GM12878 (cell line): ENCODE measurements around the gene DNAH1. TPM values are rescaled to one million over a fixed set of nuclear protein-coding genes. Genes with fewer than 3 reads are reported as not detected.

Experiments
- ATAC-seq: fragments of 200-7000 bp; cut with Tn5 transposase; 3 replicates; pipeline ENCODE4 v1.9.1; 2020; ENCODE audit warnings: mild to moderate bottlenecking, moderate library complexity
- BruUV-seq: library from RNA; stranded (reverse); fragments of 400-500 nt; replicated peaks from 2 replicates; lab custom pipeline; 2021; lab: Mats Ljungman, UMichigan
- CTCF ChIA-PET: fragments of 300-600 bp; sonication (Branson Sonifier 250); formaldehyde crosslinking; extraction: SDS; loops from one replicate; lab custom pipeline; 2021; ENCODE audit warnings: inconsistent platforms; lab: Yijun Ruan, JAX
- POLR2A ChIA-PET: fragments of 350-600 bp; formaldehyde crosslinking; extraction: SDS; loops from one replicate; lab custom pipeline; 2021; ENCODE audit warnings: inconsistent platforms; lab: Charles Lee
- RAD21 ChIA-PET: fragments of 300-600 bp; sonication (Branson Sonifier 250); formaldehyde crosslinking; loops from one replicate; lab custom pipeline; 2023; ENCODE audit warnings: antibody characterized with exemption; ENCODE audit not compliant: unreplicated experiment; lab: Charles Lee
- SMC1A ChIA-PET: fragments of 300-600 bp; sonication (Branson Sonifier 250); formaldehyde crosslinking; loops from one replicate; lab custom pipeline; 2023; ENCODE audit not compliant: unreplicated experiment, uncharacterized antibody; lab: Charles Lee
- DNase-seq: peaks from one replicate; pipeline ENCODE4 v3.0.0-alpha.2; 2011; ENCODE audit warnings: low read depth, low spot score
- FAIRE-seq: peaks from 3 replicates; lab custom pipeline; 2011; peaks lifted over from hg19 to GRCh38; lab: Jason Lieb, UNC
- H2AFZ ChIP-seq: 2 replicates; pipeline ENCODE4 v1.6.0; 2011; ENCODE audit warnings: low read depth, low read length, control low read depth; ENCODE audit not compliant: control insufficient read depth
- H3K27ac ChIP-seq: 2 replicates; pipeline ENCODE4 v1.5.1; 2011; ENCODE audit warnings: control low read depth; ENCODE audit not compliant: control insufficient read depth, insufficient read depth
- H3K27me3 ChIP-seq, 2 experiments: replicated peaks in 1 of 2; 2 replicates each; pipeline versions ENCODE4 v1.6.0 to v1.6.1; 2011; ENCODE audit warnings: low read length in 1 of 2; ENCODE audit not compliant: control insufficient read depth in 2 of 2, insufficient read depth in 2 of 2
- H3K36me3 ChIP-seq, 2 experiments: 2 replicates each; pipeline ENCODE4 v1.5.1; 2011; ENCODE audit warnings: low read length in 1 of 2; ENCODE audit not compliant: control insufficient read depth in 2 of 2, insufficient read depth in 2 of 2
- H3K4me1 ChIP-seq: 2 replicates; pipeline ENCODE4 v1.6.1; 2011; ENCODE audit warnings: mild to moderate bottlenecking, low read length, moderate library complexity, mixed read lengths; ENCODE audit not compliant: control insufficient read depth, insufficient read depth
- H3K4me2 ChIP-seq: 2 replicates; pipeline ENCODE4 v1.6.0; 2011; ENCODE audit warnings: control low read depth; ENCODE audit not compliant: control insufficient read depth, insufficient read depth
- H3K4me3 ChIP-seq: fragments of 200-600 bp; sonication (generic); 2 replicates; pipeline ENCODE4 v1.5.1; 2016
- H3K79me2 ChIP-seq: 2 replicates; pipeline ENCODE4 v1.6.0; 2011; ENCODE audit warnings: low read length; ENCODE audit not compliant: control insufficient read depth, insufficient read depth
- H3K9ac ChIP-seq: 2 replicates; pipeline ENCODE4 v1.8.0; 2011; ENCODE audit warnings: low read length, control low read depth, mixed read lengths; ENCODE audit not compliant: control insufficient read depth, insufficient read depth
- H3K9me3 ChIP-seq: replicated peaks from 3 replicates; pipeline ENCODE4 v1.5.1; 2011; ENCODE audit warnings: mild to moderate bottlenecking, low read length; ENCODE audit not compliant: control insufficient read depth, insufficient read depth
- H4K20me1 ChIP-seq: 2 replicates; pipeline ENCODE4 v1.6.0; 2011; ENCODE audit not compliant: control insufficient read depth, insufficient read depth
- BHLHE40 ChIP-seq, 2 experiments: fragments of 450-650 bp in 1 of 2; IDR thresholded peaks; 2 replicates each; pipeline ENCODE4 v1.6.1; 2011 to 2017; ENCODE audit warnings: low read depth in 2 of 2, borderline replicate concordance in 1 of 2, improper control_type of control experiment in 1 of 2, low read length in 1 of 2, mild to moderate bottlenecking in 1 of 2
- CREM ChIP-seq: IDR thresholded peaks from 2 replicates; pipeline ENCODE4 v1.6.1; 2014; ENCODE audit warnings: antibody characterized with exemption, low read depth
- FOXK2 ChIP-seq: fragments of 450-650 bp; IDR thresholded peaks from 2 replicates; pipeline ENCODE4 v1.6.1; 2017; ENCODE audit warnings: mild to moderate bottlenecking, moderate library complexity
- FOXM1 ChIP-seq: IDR thresholded peaks from 2 replicates; pipeline ENCODE4 v1.6.1; 2012; ENCODE audit warnings: low read depth, mild to moderate bottlenecking, inconsistent platforms, low read length, moderate library complexity
- MYB ChIP-seq: fragments of 150-350 bp; IDR thresholded peaks from 2 replicates; pipeline ENCODE4 v1.6.1; 2014; ENCODE audit warnings: mild to moderate bottlenecking, low read depth, low read length, borderline replicate concordance
- NFXL1 ChIP-seq: fragments of 450-650 bp; IDR thresholded peaks from 2 replicates; pipeline ENCODE4 v1.6.1; 2017; ENCODE audit warnings: antibody characterized with exemption, mild to moderate bottlenecking, borderline replicate concordance
- SRF ChIP-seq, 2 experiments: IDR thresholded peaks; 2 replicates each; pipeline ENCODE4 v1.6.1; 2011; ENCODE audit warnings: low read depth in 2 of 2, low read length in 2 of 2, mild to moderate bottlenecking in 1 of 2, moderate library complexity in 1 of 2
- STAT3 ChIP-seq: IDR thresholded peaks from 2 replicates; pipeline ENCODE4 v1.6.1; 2011; ENCODE audit warnings: low read depth, low read length, improper control_type of control experiment
- YY1 ChIP-seq: IDR thresholded peaks from 2 replicates; pipeline ENCODE4 v1.6.1; 2011; ENCODE audit warnings: low read depth, mild to moderate bottlenecking, low read length
- ZNF207 ChIP-seq: fragments of 450-650 bp; IDR thresholded peaks from 2 replicates; pipeline ENCODE4 v1.6.1; 2014; ENCODE audit warnings: antibody characterized with exemption, mild to moderate bottlenecking, borderline replicate concordance
- ZNF622 ChIP-seq: fragments of 450-650 bp; IDR thresholded peaks from 2 replicates; pipeline ENCODE4 v1.6.1; 2017; ENCODE audit warnings: mild to moderate bottlenecking, inconsistent platforms
- ZSCAN29 ChIP-seq: fragments of 450-650 bp; IDR thresholded peaks from 2 replicates; pipeline ENCODE4 v1.6.1; 2017; ENCODE audit warnings: mild to moderate bottlenecking, moderate library complexity
- WGBS: methylation state at CpG from one replicate; pipeline ENCODE4 v1.1.6; 2016; ENCODE audit warnings: low lambda C conversion rate; ENCODE audit not compliant: insufficient replicate concordance, insufficient coverage; ENCODE audit errors: missing lambda C conversion rate; 5-methylcytosine and 5-hydroxymethylcytosine counted together
- in situ Hi-C: fragments of 300-500 bp; cut with MboI; formaldehyde crosslinking; loops from 9 replicates; pipeline ENCODE4 v1.14.3; 2018; ENCODE audit warnings: mixed read lengths
- intact Hi-C: fragments of 100-400 bp; cut with micrococcal nuclease; formaldehyde crosslinking; loops from one replicate; pipeline ENCODE4 v1.14.2; 2022; ENCODE audit not compliant: unreplicated experiment
- polyA plus RNA-seq, 11 experiments: library from polyadenylated mRNA; depleted of rRNA in 4 of 11; unstranded in 6 of 11; stranded (reverse) in 5 of 11; fragments of >200 nt; fragmentation: Nextera tagmentation in 4 of 11; fragmentation: Illumina TruSeq in 1 of 11; extraction: Ambion mirVana in 4 of 11; extraction: Trizol in 1 of 11; gene quantifications; 1 replicate in 1 of 11; 2 replicates in 10 of 11; pipeline versions ENCODE4 v1.2.1 to v1.2.3, GENCODE V29; 2011 to 2016; ENCODE audit warnings: inconsistent platforms in 2 of 11, missing spikeins in 2 of 11, low read depth in 1 of 11
- total RNA-seq, 4 experiments: library from RNA; depleted of rRNA in 3 of 4; stranded (reverse); fragments of >200 nt in 3 of 4; fragmentation: Illumina TruSeq in 1 of 4; extraction: Trizol in 1 of 4; gene quantifications; 2 replicates each; pipeline versions ENCODE4 v1.2.1 to v1.2.3, GENCODE V29; 2013 to 2021
- TF ChIP-seq, protein P1 (sequence below): IDR thresholded peaks from 2 replicates; pipeline ENCODE4 v1.6.1; 2012; ENCODE audit warnings: low read depth, low read length, improper control_type of control experiment
- TF ChIP-seq, protein P2 (sequence below): IDR thresholded peaks from 2 replicates; pipeline ENCODE4 v1.6.1; 2011; ENCODE audit warnings: borderline replicate concordance, low read depth, mild to moderate bottlenecking, moderate library complexity, mixed read lengths, low read length; ENCODE audit not compliant: insufficient read depth; ENCODE audit errors: extremely low read length
- TF ChIP-seq, protein P3 (sequence below): fragments of 450-650 bp; IDR thresholded peaks from 2 replicates; pipeline ENCODE4 v1.6.1; 2017; ENCODE audit warnings: mild to moderate bottlenecking, low read depth, inconsistent platforms; ENCODE audit not compliant: poor library complexity, severe bottlenecking

The DNAH1 gene
- total and polyA plus RNA-seq, 10 of the 15 experiments (the other 5 are each of a cell fraction or from before 2014, with no cell fraction given), result 0.31 to 5.8 (median 2.7) TPM

DNA sequence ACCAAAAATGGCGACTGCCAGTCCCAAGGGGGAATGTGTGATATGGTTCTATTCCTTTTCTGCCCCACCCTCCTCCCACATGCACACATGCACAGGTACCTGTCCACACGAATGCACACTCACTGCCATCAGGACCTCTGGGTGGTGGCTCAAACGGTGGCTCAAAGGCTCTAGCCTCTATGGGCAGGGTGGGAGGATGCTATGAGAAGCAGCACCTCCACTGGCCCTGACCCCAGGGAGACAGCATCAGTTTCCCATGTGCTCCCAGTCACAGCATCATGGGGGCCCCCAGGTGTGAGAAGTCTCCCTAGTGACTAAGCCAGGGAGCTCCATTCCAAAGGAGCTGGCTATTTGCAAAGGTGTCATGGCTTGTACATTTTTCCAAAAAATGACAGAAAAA lies 112.9 kb downstream of the DNAH1 start:
- FAIRE-seq (no peak), ATAC-seq (peak; percentile 11; the same call in 2 of the 3 replicates)
- no TSS peak for BruUV-seq

More for the DNA sequence above, 112.9 kb downstream of the DNAH1 start:
- 1% methylated on average over 3 of the region's 3 CpGs for WGBS
- Histone ChIP-seq H3K9me3 (no peaks in the 10 kb centered on the region), H2AFZ (no peak overlapping the region), H3K4me2 (no peak overlapping the region), H3K4me1 (no peaks in the 10 kb centered on the region), H3K9ac (no peak overlapping the region), H3K79me2 (no peaks in the 10 kb centered on the region), H3K27me3 (no peaks in the 10 kb centered on the region), H3K4me3 (no peak overlapping the region), H4K20me1 (no peaks in the 10 kb centered on the region), H3K27ac (no peak overlapping the region), H3K36me3 (no peaks in the 10 kb centered on the region)
- ChIA-PET SMC1A (interaction anchor here (1.0 to 2.6 kb wide), 3 partner anchors 16 to 20 kb away, joined by 5 to 14 read pairs (median 5); partner anchors contain the start of gene SEMA3G), RAD21 (interaction anchor here (2.6 kb wide), 1 partner anchor 17 kb away, joined by 9 read pairs; the partner anchor contains the start of gene SEMA3G), CTCF (interaction anchor here (1.0 to 8.8 kb wide), 8 partner anchors 9 to 152 kb away, joined by 3 to 147 read pairs (median 6); partner anchors contain the start of genes SEMA3G and TNNC1), POLR2A (interaction anchor here (1.1 to 1.8 kb wide), 2 partner anchors 10 to 16 kb away, joined by 3 to 4 read pairs; no protein-coding TSS in a partner anchor)
- intact Hi-C loops (no loop called here), in situ Hi-C loops (no loop called here)
- no peak for DNase-seq
- no peak for TF ChIP-seq BHLHE40 (IDR thresholded peaks at IDR 0.05; ENCODE audit: borderline replicate concordance in 1 of 2, low read depth in 2 of 2, low read length in 1 of 2)
- no peak for TF ChIP-seq ZNF622
- TF ChIP-seq, protein P1, sequence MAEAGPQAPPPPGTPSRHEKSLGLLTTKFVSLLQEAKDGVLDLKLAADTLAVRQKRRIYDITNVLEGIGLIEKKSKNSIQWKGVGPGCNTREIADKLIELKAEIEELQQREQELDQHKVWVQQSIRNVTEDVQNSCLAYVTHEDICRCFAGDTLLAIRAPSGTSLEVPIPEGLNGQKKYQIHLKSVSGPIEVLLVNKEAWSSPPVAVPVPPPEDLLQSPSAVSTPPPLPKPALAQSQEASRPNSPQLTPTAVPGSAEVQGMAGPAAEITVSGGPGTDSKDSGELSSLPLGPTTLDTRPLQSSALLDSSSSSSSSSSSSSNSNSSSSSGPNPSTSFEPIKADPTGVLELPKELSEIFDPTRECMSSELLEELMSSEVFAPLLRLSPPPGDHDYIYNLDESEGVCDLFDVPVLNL, result no peak
- no peak for TF ChIP-seq YY1
- no peak for TF ChIP-seq FOXK2
- TF ChIP-seq FOXM1, result no peak
- TF ChIP-seq CREM, result no peak
- no peak for TF ChIP-seq SRF (IDR thresholded peaks at IDR 0.05; ENCODE audit: low read depth in 2 of 2, low read length in 2 of 2)
- no peak for TF ChIP-seq ZSCAN29
- no peak for TF ChIP-seq NFXL1
- no peak for TF ChIP-seq MYB
- TF ChIP-seq, protein P2, sequence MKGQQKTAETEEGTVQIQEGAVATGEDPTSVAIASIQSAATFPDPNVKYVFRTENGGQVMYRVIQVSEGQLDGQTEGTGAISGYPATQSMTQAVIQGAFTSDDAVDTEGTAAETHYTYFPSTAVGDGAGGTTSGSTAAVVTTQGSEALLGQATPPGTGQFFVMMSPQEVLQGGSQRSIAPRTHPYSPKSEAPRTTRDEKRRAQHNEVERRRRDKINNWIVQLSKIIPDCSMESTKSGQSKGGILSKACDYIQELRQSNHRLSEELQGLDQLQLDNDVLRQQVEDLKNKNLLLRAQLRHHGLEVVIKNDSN, result no peak
- TF ChIP-seq, protein P3, sequence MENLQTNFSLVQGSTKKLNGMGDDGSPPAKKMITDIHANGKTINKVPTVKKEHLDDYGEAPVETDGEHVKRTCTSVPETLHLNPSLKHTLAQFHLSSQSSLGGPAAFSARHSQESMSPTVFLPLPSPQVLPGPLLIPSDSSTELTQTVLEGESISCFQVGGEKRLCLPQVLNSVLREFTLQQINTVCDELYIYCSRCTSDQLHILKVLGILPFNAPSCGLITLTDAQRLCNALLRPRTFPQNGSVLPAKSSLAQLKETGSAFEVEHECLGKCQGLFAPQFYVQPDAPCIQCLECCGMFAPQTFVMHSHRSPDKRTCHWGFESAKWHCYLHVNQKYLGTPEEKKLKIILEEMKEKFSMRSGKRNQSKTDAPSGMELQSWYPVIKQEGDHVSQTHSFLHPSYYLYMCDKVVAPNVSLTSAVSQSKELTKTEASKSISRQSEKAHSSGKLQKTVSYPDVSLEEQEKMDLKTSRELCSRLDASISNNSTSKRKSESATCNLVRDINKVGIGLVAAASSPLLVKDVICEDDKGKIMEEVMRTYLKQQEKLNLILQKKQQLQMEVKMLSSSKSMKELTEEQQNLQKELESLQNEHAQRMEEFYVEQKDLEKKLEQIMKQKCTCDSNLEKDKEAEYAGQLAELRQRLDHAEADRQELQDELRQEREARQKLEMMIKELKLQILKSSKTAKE, result no peak
- no peak for TF ChIP-seq STAT3
- no peak for TF ChIP-seq ZNF207
